Neuronal stem cell (in vitro differentiated cells): Measurements from ENCODE around the gene C20orf141.

Experiments
- DNase-seq: peaks from one replicate; pipeline ENCODE4 v3.0.0-alpha.2; 2013; ENCODE audit warnings: low spot score
- H2AFZ ChIP-seq: one replicate; pipeline ENCODE4 v1.6.1; 2013; ENCODE audit warnings: mild to moderate bottlenecking, low read length, inconsistent platforms
- H2AK5ac ChIP-seq: 2 replicates; pipeline ENCODE4 v1.6.1; 2013; ENCODE audit warnings: low read depth, mild to moderate bottlenecking, inconsistent platforms, low read length, moderate library complexity, mixed read lengths
- H2BK120ac ChIP-seq: 2 replicates; pipeline ENCODE4 v1.6.1; 2013; ENCODE audit warnings: low read depth, mild to moderate bottlenecking, inconsistent platforms, low read length, moderate library complexity, mixed read lengths
- H2BK12ac ChIP-seq: one replicate; pipeline ENCODE4 v1.6.1; 2013; ENCODE audit warnings: low read length, inconsistent platforms
- H2BK15ac ChIP-seq: 2 replicates; pipeline ENCODE4 v1.6.1; 2013; ENCODE audit warnings: mild to moderate bottlenecking, low read length, inconsistent platforms, mixed read lengths
- H2BK5ac ChIP-seq: one replicate; pipeline ENCODE4 v1.6.1; 2013; ENCODE audit warnings: inconsistent platforms, mild to moderate bottlenecking, low read length, moderate library complexity
- H3K14ac ChIP-seq: one replicate; pipeline ENCODE4 v1.6.1; 2013; ENCODE audit warnings: low read length, inconsistent platforms
- H3K18ac ChIP-seq: 2 replicates; pipeline ENCODE4 v1.6.1; 2013; ENCODE audit warnings: low read length, inconsistent platforms
- H3K23ac ChIP-seq: 2 replicates; pipeline ENCODE4 v1.6.1; 2013; ENCODE audit warnings: low read depth, mild to moderate bottlenecking, mixed read lengths, low read length, inconsistent platforms; ENCODE audit not compliant: poor library complexity
- H3K27ac ChIP-seq: replicated peaks from 3 replicates; pipeline ENCODE4 v1.5.1; 2013; ENCODE audit warnings: low read length, inconsistent platforms
- H3K27me3 ChIP-seq, 3 experiments: 2 replicates each; pipeline ENCODE4 v1.6.1; 2013; ENCODE audit warnings: low read length in 3 of 3, mild to moderate bottlenecking in 2 of 3, inconsistent platforms in 1 of 3, low read depth in 1 of 3, mixed read lengths in 1 of 3, moderate library complexity in 1 of 3; ENCODE audit not compliant: control insufficient read depth in 3 of 3, insufficient read depth in 3 of 3
- H3K36me3 ChIP-seq, 2 donors: replicated peaks in 1 of 2; 2 replicates each; pipeline ENCODE4 v1.6.1; 2013; ENCODE audit warnings: low read length in 2 of 2; ENCODE audit not compliant: control insufficient read depth in 2 of 2, insufficient read depth in 2 of 2
- H3K4ac ChIP-seq: 2 replicates; pipeline ENCODE4 v1.6.1; 2013; ENCODE audit warnings: inconsistent platforms, mild to moderate bottlenecking, low read length, moderate library complexity
- H3K4me1 ChIP-seq, 2 donors: 1 replicate in 1 of 2; 2 replicates in 1 of 2; pipeline ENCODE4 v1.6.1; 2013; ENCODE audit warnings: low read length in 2 of 2, low read depth in 1 of 2; ENCODE audit not compliant: control insufficient read depth in 2 of 2, insufficient read depth in 1 of 2
- H3K4me2 ChIP-seq: one replicate; pipeline ENCODE4 v1.6.1; 2013; ENCODE audit warnings: mild to moderate bottlenecking, low read length, inconsistent platforms; ENCODE audit not compliant: insufficient read depth, poor library complexity, severe bottlenecking
- H3K4me3 ChIP-seq, 2 donors: 2 replicates each; pipeline ENCODE4 v1.5.1; 2013; ENCODE audit warnings: low read length in 2 of 2, mild to moderate bottlenecking in 2 of 2, inconsistent platforms in 1 of 2, moderate library complexity in 1 of 2
- H3K79me1 ChIP-seq: one replicate; pipeline ENCODE4 v1.6.1; 2013; ENCODE audit warnings: low read depth, mild to moderate bottlenecking, inconsistent platforms, low read length, moderate library complexity
- H3K9ac ChIP-seq: one replicate; pipeline ENCODE4 v1.6.1; 2013; ENCODE audit warnings: mild to moderate bottlenecking, low read depth, low read length, inconsistent platforms; ENCODE audit not compliant: poor library complexity
- H3K9me3 ChIP-seq, 2 donors: replicated peaks in 1 of 2; 2 replicates each; pipeline versions ENCODE3 to v1.6.1; 2013; ENCODE audit warnings: low read length in 2 of 2, mild to moderate bottlenecking in 2 of 2, inconsistent platforms in 1 of 2, low read depth in 1 of 2, mixed read lengths in 1 of 2, moderate library complexity in 1 of 2; ENCODE audit not compliant: control insufficient read depth in 2 of 2, insufficient read depth in 1 of 2
- H4K8ac ChIP-seq: one replicate; pipeline ENCODE4 v1.6.1; 2013; ENCODE audit warnings: low read depth, mild to moderate bottlenecking, inconsistent platforms, low read length, moderate library complexity
- H4K91ac ChIP-seq: one replicate; pipeline ENCODE4 v1.6.1; 2013; ENCODE audit warnings: low read length, low read depth, mild to moderate bottlenecking, inconsistent platforms; ENCODE audit not compliant: poor library complexity
- WGBS, 2 donors: extraction: QIAGEN DNeasy Blood & Tissue Kit; methylation state at CpG; one replicate each; pipeline ENCODE4 v1.1.7; 2013; ENCODE audit warnings: missing lambda C conversion rate in 2 of 2, mixed read lengths in 1 of 2; ENCODE audit not compliant: insufficient read length in 2 of 2, insufficient replicate concordance in 1 of 2; ENCODE audit errors: extremely low coverage in 2 of 2; 5-methylcytosine and 5-hydroxymethylcytosine counted together

Gene C20orf141

DNA sequence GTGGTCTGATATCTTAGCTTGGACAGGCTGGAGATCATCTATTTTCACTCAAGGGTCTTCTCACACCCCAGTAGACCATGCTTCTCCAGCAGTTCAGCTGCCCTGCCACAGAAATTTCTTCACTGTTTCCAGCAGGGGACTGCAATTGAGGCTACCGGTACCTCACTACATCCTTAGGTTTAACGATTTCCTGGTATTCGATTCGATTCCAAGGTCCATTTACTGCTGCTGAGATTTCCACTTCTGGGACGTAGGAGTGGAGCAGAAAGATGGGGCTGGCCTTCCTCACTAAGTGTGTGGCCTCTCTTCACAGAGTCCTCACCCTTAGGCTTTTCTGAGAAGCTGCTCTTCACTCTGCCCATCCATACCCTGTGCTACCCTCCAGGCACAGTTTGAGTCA, 31.9 kb downstream of the C20orf141 start:
- H2BK15ac ChIP-seq, result no peak overlapping the region
- H3K18ac ChIP-seq, result no peak overlapping the region
- H2AFZ ChIP-seq, result no peak overlapping the region
- H3K4me1 ChIP-seq, result peaks cover 0 to 4% of the 10 kb centered on the region in 2 donors
- no peak overlapping the region for H4K91ac ChIP-seq
- no peak overlapping the region for H3K4ac ChIP-seq
- no peak overlapping the region for H2BK120ac ChIP-seq
- no peak overlapping the region for H3K27ac ChIP-seq
- H3K79me1 ChIP-seq, result no peaks in the 10 kb centered on the region
- no peaks in the 10 kb centered on the region for H3K27me3 ChIP-seq
- H2BK12ac ChIP-seq, result no peak overlapping the region
- no peak overlapping the region for H3K4me2 ChIP-seq
- no peak overlapping the region for H4K8ac ChIP-seq
- peaks cover 0 to 1% of the 10 kb centered on the region in 2 donors for H3K36me3 ChIP-seq
- no peak overlapping the region for H3K4me3 ChIP-seq
- H3K9me3 ChIP-seq, result no peaks in the 10 kb centered on the region
- no peak overlapping the region for H3K14ac ChIP-seq
- no peak overlapping the region for H3K9ac ChIP-seq
- no peak overlapping the region for H2AK5ac ChIP-seq
- WGBS, 2 donors, result no CpG with 5 or more reads among the region's 5 CpGs
- no peak overlapping the region for H3K23ac ChIP-seq
- no peak overlapping the region for H2BK5ac ChIP-seq
- DNase-seq, result no peak

DNA sequence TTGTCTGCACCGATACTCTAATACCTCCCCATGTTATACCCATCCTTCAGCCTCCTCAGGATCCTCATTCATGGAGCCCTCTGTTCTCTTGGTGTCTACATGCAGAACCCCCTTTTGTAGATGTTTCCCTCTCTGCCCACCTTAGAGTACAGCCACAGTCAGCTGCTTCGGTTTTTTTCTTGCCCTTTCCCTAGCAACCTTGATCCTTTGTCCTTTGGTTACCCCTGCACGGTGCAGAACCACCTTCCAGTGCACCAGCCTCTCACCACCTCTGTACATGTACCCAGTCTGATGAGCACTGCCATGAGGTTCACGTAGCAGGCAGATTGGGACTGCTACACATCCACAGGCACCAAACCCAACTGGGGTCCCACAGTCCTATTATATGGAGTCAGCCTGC, 33.0 kb downstream of the C20orf141 start:
- no peak overlapping the region for H2BK5ac ChIP-seq
- WGBS, 2 donors, result no CpG with 5 or more reads among the region's 4 CpGs

GRCh38 chr20:2849529-2849928, 34.7 kb downstream of the C20orf141 start:
- no CpG with 5 or more reads among the region's 4 CpGs for WGBS, 2 donors
- peaks cover 0 to 1% of the 10 kb centered on the region in 2 donors for H3K36me3 ChIP-seq
- H3K4me2 ChIP-seq, result no peak overlapping the region
- no peak overlapping the region for H3K14ac ChIP-seq
- no peak overlapping the region for H3K23ac ChIP-seq
- no peak overlapping the region for H3K4me3 ChIP-seq
- no peak overlapping the region for H2BK120ac ChIP-seq
- H3K4me1 ChIP-seq, result peaks cover 2 to 6% of the 10 kb centered on the region in 2 donors
- H4K8ac ChIP-seq, result no peak overlapping the region
- no peak overlapping the region for H2AFZ ChIP-seq
- no peaks in the 10 kb centered on the region for H3K79me1 ChIP-seq
- H3K4ac ChIP-seq, result no peak overlapping the region
- H3K9ac ChIP-seq, result no peak overlapping the region
- DNase-seq, result no peak
- no peak overlapping the region for H2BK12ac ChIP-seq
- H3K18ac ChIP-seq, result no peak overlapping the region
- H3K9me3 ChIP-seq, result no peaks in the 10 kb centered on the region
- no peak overlapping the region for H3K27ac ChIP-seq
- H4K91ac ChIP-seq, result no peak overlapping the region
- H3K27me3 ChIP-seq, result no peaks in the 10 kb centered on the region
- no peak overlapping the region for H2AK5ac ChIP-seq
- no peak overlapping the region for H2BK15ac ChIP-seq
- H2BK5ac ChIP-seq, result no peak overlapping the region

More for the DNA sequence above, 33.0 kb downstream of the C20orf141 start:
- no peak overlapping the region for H3K27ac ChIP-seq
- no peaks in the 10 kb centered on the region for H3K27me3 ChIP-seq
- peaks cover 0 to 1% of the 10 kb centered on the region in 2 donors for H3K36me3 ChIP-seq
- no peak overlapping the region for H3K18ac ChIP-seq
- peak overlapping the region; percentile 34 for H3K23ac ChIP-seq
- no peak overlapping the region for H3K4ac ChIP-seq
- H3K14ac ChIP-seq, result no peak overlapping the region
- no peak overlapping the region for H2AFZ ChIP-seq
- no peak overlapping the region for H2BK120ac ChIP-seq
- H3K9me3 ChIP-seq, result no peaks in the 10 kb centered on the region
- no peak overlapping the region for H4K91ac ChIP-seq
- peak overlapping the region; percentile 32 for H4K8ac ChIP-seq
- H2BK15ac ChIP-seq, result no peak overlapping the region
- no peaks in the 10 kb centered on the region for H3K79me1 ChIP-seq
- H3K4me1 ChIP-seq, result peaks cover 2 to 6% of the 10 kb centered on the region in 2 donors
- H3K9ac ChIP-seq, result no peak overlapping the region
- DNase-seq, result no peak
- no peak overlapping the region for H2BK12ac ChIP-seq
- peak overlapping the region; percentile 16 for H2AK5ac ChIP-seq
- H3K4me3 ChIP-seq, result peak overlapping the region in 1 of 2 donors; percentile 42
- no peak overlapping the region for H3K4me2 ChIP-seq

DNA sequence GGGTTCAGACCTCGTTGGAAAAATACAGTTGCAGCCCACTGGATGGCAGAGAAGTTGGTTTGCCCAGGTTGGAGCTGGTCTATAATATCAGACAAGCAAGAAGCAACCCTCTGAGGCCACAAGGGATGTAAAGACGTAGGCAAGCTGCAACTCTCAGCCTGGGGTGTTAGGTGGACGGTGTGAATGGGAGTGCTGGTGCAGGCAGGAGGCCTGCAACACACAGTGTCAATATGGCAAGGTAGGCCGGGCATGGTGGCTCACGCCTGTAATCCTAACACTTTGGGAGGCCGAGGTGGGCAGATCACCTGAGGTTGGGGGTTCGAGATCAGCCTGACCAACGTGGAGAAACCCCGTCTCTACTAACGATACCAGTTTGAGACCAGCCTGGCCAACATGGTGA, 36.3 kb downstream of the C20orf141 start:
- Histone ChIP-seq H2BK12ac (no peak overlapping the region), H3K4ac (no peak overlapping the region), H4K91ac (no peak overlapping the region), H3K27ac (no peak overlapping the region), H3K27me3 (no peaks in the 10 kb centered on the region), H2BK15ac (no peak overlapping the region), H3K4me2 (no peak overlapping the region), H3K23ac (no peak overlapping the region), H3K79me1 (no peaks in the 10 kb centered on the region), H3K4me1 (peaks cover 2 to 4% of the 10 kb centered on the region in 2 donors), H2BK5ac (no peak overlapping the region), H3K18ac (no peak overlapping the region), H2BK120ac (no peak overlapping the region), H2AFZ (no peak overlapping the region), H4K8ac (no peak overlapping the region), H3K9ac (no peak overlapping the region), H3K36me3 (peaks cover 0 to 1% of the 10 kb centered on the region in 2 donors), H3K4me3 (no peak overlapping the region), H3K14ac (no peak overlapping the region), H2AK5ac (no peak overlapping the region), H3K9me3 (no peaks in the 10 kb centered on the region)
- no peak for DNase-seq
- WGBS, 2 donors, result no CpG with 5 or more reads among the region's 10 CpGs
